Panc1 (cell line): ENCODE results near the gene TMEM100.

Source experiments
- CTCF ChIP-seq: fragments of 450-650 bp; IDR thresholded peaks from 2 replicates; pipeline ENCODE4 v1.5.1; 2017; ENCODE audit warnings: mild to moderate bottlenecking
- POLR2AphosphoS5 ChIP-seq: IDR thresholded peaks from 2 replicates; pipeline ENCODE4 v1.6.1; 2012; ENCODE audit warnings: mild to moderate bottlenecking, low read depth, low read length, moderate library complexity
- TCF7L2 ChIP-seq: IDR thresholded peaks from 2 replicates; pipeline ENCODE4 v1.6.1; 2011; ENCODE audit warnings: mild to moderate bottlenecking, low read depth, low read length, inconsistent platforms

- TF ChIP-seq CTCF (no peak), TCF7L2 (no peak), POLR2AphosphoS5 (no peak)
Observed at GRCh38 chr17:55687037-55687436, 35.6 kb downstream of the TMEM100 start.
